Measurements from ENCODE around the gene WIPF2. TPM values are rescaled to one million over a fixed set of nuclear protein-coding genes. Genes with fewer than 3 reads are reported as not detected.
A peak's percentile ranks its signal among the peaks of the same experiment; 100 is the strongest.

WIPF2 gene
- total RNA-seq, 4 donors from 2014 or later, result 7.7 to 11.1 (median 9.5) TPM

- Histone ChIP-seq H3K36me3 (no peaks in the 10 kb centered on the region), H3K4me3 (peak overlapping the region in 2 of 4 donors; percentile 51 to 99), H3K9me3 (no peaks in the 10 kb centered on the region), H3K27ac (peak overlapping the region; percentile 55 to 99 (median 90)), H3K27me3 (no peaks in the 10 kb centered on the region), H3K4me1 (peaks cover 3 to 100% (median 95%) of the 10 kb centered on the region in 4 donors)
- DNase-seq (ENCODE audit: low spot score in 2 of 2), result peak in 1 of 2 donors; percentile 71
- 24 to 25% methylated on average over 9 of the region's 10 CpGs for WGBS, 2 donors
- TF ChIP-seq CTCF (IDR thresholded peaks at IDR 0.05) (no peak), EP300 (IDR thresholded peaks at IDR 0.05) (no peak)
Observed at GRCh38 chr17:40323391-40324381, 104.6 kb downstream of the WIPF2 start.

DNA sequence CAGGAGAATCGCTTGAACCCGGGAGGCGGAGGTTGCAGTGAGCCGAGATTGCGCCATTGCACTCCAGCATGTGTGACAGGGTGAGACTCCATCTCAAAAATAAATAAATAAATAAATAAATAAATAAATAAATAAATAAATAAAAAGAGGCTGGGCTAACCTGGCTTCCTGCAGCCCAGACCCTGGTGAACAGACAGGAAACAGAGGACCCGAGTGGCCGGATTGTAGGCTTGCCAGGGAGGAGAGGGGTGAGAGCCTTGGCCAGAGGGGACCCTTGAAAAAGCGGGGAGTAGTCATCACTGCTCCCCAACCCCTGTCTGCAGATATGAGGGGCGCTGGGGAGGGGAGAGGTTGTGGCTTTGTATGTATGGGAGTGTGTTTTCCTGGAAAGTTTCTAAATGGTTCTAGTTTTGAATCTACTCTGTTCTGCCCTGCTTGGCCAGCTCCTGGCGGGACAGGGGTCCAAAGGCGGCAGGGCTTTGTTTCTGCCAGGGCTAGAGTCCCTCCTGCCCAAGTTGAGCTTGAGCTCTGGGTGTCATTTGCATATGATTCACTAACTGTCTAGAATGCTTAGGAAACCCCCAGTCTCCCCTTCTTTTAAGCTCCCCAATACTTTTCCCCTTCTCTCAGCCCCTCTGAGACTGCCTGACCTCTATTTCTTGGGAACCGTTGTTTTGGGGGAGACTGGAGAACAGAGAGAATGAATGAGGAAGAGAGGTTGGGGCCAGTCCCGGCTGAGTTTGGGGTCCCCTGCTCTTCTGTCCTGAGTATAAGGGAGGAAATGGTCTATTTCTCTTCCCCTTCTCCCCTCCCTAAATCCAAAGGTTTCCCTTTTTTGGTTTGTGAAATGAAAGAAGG, 106.3 kb downstream of the WIPF2 start:
- no peaks in the 10 kb centered on the region for H3K36me3 ChIP-seq
- H3K4me1 ChIP-seq, result peaks cover 5 to 100% (median 93%) of the 10 kb centered on the region in 4 donors
- no peaks in the 10 kb centered on the region for H3K9me3 ChIP-seq
- no peak for DNase-seq (ENCODE audit: low spot score in 2 of 2)
- H3K4me3 ChIP-seq, result no peak overlapping the region
- no peak for TF ChIP-seq POLR2A (IDR thresholded peaks at IDR 0.05)
- TF ChIP-seq EP300 (IDR thresholded peaks at IDR 0.05), result no peak
- no peak for TF ChIP-seq CTCF (IDR thresholded peaks at IDR 0.05)
- peak overlapping the region in 3 of 4 donors; percentile 86 to 99 (median 90) for H3K27ac ChIP-seq
- whole genome bisulfite sequencing, 2 donors, result 73 to 77% methylated on average over 13 of the region's 13 CpGs
- no peaks in the 10 kb centered on the region for H3K27me3 ChIP-seq

GRCh38 chr17:40326014-40326831, 107.1 kb downstream of the WIPF2 start:
- H3K27me3 ChIP-seq, result no peaks in the 10 kb centered on the region
- TF ChIP-seq EP300 (IDR thresholded peaks at IDR 0.05) (no peak), CTCF (IDR thresholded peaks at IDR 0.05) (no peak), POLR2A (IDR thresholded peaks at IDR 0.05) (no peak)
- DNase-seq (ENCODE audit: low spot score in 2 of 2), result no peak
- H3K9me3 ChIP-seq, result no peaks in the 10 kb centered on the region
- peak overlapping the region; percentile 53 to 99 (median 88) for H3K27ac ChIP-seq
- WGBS, 2 donors, result 47 to 58% methylated on average over 15 of the region's 17 CpGs
- H3K4me3 ChIP-seq, result no peak overlapping the region
- no peaks in the 10 kb centered on the region for H3K36me3 ChIP-seq
- H3K4me1 ChIP-seq, result peaks cover 6 to 100% (median 93%) of the 10 kb centered on the region in 4 donors

DNA sequence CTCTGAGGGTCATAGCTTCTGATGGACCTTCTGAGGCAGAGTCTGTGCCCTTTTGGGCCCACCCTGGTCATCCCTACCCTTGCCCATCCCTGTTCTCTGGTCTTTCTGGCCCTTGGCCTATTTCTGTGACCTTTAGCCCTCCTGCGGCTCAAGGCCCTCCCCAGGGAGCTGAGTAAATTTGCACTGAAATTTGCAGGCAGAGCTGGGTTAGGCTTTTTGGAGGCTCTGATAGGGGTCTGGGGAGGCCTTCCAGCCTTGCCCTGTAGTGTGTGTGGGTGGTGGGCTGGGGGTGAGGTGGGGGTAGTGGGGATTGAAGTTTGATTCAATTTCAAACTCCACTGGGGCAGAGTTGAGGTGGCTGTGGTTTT, 107.7 kb downstream of the WIPF2 start:
- DNase-seq (ENCODE audit: low spot score in 2 of 2), result peak in 1 of 2 donors; percentile 63
- Histone ChIP-seq H3K9me3 (no peaks in the 10 kb centered on the region), H3K4me1 (peaks cover 6 to 100% (median 94%) of the 10 kb centered on the region in 4 donors), H3K27ac (peak overlapping the region; percentile 53 to 99 (median 88)), H3K36me3 (no peaks in the 10 kb centered on the region), H3K27me3 (no peaks in the 10 kb centered on the region), H3K4me3 (no peak overlapping the region)
- TF ChIP-seq CTCF (IDR thresholded peaks at IDR 0.05), result no peak
- TF ChIP-seq EP300 (IDR thresholded peaks at IDR 0.05), result no peak
- TF ChIP-seq POLR2A (IDR thresholded peaks at IDR 0.05), result no peak
- 10 to 40% methylated on average over 1 of the region's 1 CpG for WGBS, 2 donors

Measured in tibial nerve (tissue), 4 donors.